HL-60 (cell line): ENCODE measurements around the gene NXF1.
A peak's percentile ranks its signal among the peaks of the same experiment; 100 is the strongest.

Source experiments
- GABPA ChIP-seq: IDR thresholded peaks from 2 replicates; pipeline ENCODE4 v1.6.1; 2012; ENCODE audit warnings: low read depth
- POLR2AphosphoS5 ChIP-seq: IDR thresholded peaks from 2 replicates; pipeline ENCODE4 v1.6.1; 2012; ENCODE audit warnings: low read depth

DNA sequence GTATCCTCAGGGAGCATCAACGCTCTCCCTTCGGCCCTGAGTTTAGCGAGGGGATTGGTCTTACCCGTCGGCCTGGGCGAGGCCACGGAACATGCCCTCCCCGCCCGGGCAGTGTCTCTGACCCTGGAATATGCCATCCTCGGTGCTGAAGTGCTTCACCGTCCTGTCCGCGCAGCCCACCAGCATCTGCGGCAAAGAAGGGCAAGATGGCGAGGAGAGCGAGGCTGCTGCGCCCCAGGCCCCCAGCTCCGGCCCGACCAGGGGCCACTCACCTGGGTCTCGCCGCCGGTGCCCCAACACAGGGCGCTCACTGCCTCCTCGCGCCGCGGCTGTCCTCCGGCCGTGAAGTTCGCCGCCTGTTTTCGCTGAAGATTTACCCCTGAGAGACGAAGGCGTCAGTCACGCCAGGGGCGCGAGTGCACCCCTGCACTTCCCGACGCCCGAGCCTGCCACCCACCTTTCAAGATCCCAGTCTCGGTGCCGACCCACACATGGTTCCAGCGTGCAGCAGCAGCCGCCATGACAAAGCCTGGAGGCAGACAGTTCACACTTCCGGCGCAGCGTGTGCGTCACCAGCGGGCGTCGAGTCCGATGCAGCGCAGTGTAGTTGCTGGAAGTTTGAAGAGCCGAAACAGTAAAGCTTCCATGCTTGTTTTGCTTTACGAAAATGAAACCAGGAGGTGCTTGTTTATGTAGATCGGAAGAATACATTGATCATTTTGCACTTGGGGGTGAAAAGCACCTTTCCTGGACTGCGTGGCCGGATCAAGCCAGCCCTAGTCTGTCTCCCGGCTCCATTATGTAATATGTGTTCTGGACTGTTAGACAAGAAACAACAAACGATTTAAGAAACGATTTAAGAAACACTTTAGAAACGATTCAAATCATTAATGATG, 34.1 kb upstream of the NXF1 start, which contains the start of gene WDR74:
- TF ChIP-seq POLR2AphosphoS5 (peak; percentile 96), GABPA (peak; percentile 77)
